HFFc6 (cell line): ENCODE data around the gene MYOZ1. TPM values are rescaled to one million over a fixed set of nuclear protein-coding genes. Genes with fewer than 3 reads are reported as not detected.

Experiments used
- DNase-seq: peaks from one replicate; pipeline ENCODE4 v3.0.0-alpha.2; 2018
- H3K27ac Mint-ChIP-seq: 2 replicates; pipeline ENCODE4 v1.8.0; 2020; ENCODE audit warnings: mild to moderate bottlenecking, mixed read lengths
- H3K27me3 Mint-ChIP-seq: 2 replicates; pipeline ENCODE4 v1.8.0; 2021; ENCODE audit warnings: mild to moderate bottlenecking, moderate library complexity, mixed read lengths; ENCODE audit not compliant: insufficient read depth
- H3K36me3 Mint-ChIP-seq: 2 replicates; pipeline ENCODE4 v1.8.0; 2021; ENCODE audit warnings: low read depth, mixed read lengths
- H3K4me1 Mint-ChIP-seq: 2 replicates; pipeline ENCODE4 v1.8.0; 2020; ENCODE audit warnings: low read depth, mixed read lengths
- H3K4me3 Mint-ChIP-seq: 2 replicates; pipeline ENCODE4 v1.8.0; 2020; ENCODE audit warnings: mild to moderate bottlenecking, moderate library complexity, mixed read lengths
- H3K9me3 Mint-ChIP-seq: 2 replicates; pipeline ENCODE4 v1.8.0; 2020; ENCODE audit warnings: mild to moderate bottlenecking, mixed read lengths
- total RNA-seq, 6 experiments: library from RNA; stranded (reverse); fragmentation: NEBNext Ultra II Directional; extraction: Animal tissue kit (Norgen Biotek cat#: 25700); gene quantifications; 2 replicates in 1 of 6; 3 replicates in 5 of 6; pipeline ENCODE4 v1.2.3, GENCODE V29; 2021
- TF ChIP-seq, protein P1 (sequence below): fragments of 200-600 bp; sonication (generic); IDR thresholded peaks from 2 replicates; pipeline ENCODE4 v1.5.0; 2021; ENCODE audit warnings: antibody characterized with exemption, mild to moderate bottlenecking

The MYOZ1 gene
- total RNA-seq, 6 experiments from 2014 or later: 0.41 to 2.5 (median 0.90) TPM

DNA sequence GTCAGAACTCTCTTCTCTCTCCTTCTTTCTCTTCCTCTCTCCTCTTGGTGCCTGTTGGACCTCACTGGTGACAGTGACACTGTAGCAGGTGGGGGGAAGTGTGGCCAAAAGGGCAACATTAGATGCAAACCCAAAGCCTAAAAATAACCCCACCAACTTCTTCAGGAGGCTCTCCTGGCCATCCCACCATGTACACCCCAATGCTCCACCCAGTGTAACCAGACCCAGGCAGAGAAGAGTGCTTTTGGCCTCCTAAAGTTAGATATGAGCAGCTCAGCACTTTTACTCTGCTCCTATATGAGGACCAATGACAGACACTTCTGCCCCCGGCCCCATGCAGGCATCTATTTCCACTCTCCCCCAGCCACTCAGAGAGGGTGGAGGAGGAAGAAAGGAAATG, 5.5 kb downstream of the MYOZ1 start:
- H3K36me3 Mint-ChIP-seq: no peaks in the 10 kb centered on the region

DNA sequence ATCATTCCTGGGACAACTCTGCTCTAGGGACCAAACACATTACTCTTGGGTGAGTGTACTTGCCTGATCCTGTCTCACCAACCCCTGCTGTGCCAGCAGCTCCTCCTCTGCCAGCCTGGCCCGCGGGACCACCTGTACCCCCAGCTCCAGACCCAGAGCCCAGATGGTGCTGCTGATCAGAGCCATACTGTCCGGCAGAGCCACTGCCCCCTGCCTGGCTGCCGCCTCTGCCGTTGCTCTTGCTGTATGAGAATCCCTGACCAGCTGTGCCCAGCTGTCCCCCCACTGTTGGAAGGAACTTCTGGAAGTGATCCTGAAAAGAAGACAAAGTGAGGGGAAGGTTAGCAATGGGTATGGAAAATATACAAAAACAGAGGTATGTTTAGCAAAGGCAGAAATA, 6.9 kb downstream of the MYOZ1 start:
- no peak for DNase-seq
- Mint-ChIP-seq H3K27me3 (peaks cover 4% of the 10 kb centered on the region), H3K4me3 (no peak overlapping the region), H3K36me3 (no peaks in the 10 kb centered on the region), H3K9me3 (no peaks in the 10 kb centered on the region), H3K27ac (no peak overlapping the region), H3K4me1 (no peaks in the 10 kb centered on the region)
- TF ChIP-seq, protein P1, sequence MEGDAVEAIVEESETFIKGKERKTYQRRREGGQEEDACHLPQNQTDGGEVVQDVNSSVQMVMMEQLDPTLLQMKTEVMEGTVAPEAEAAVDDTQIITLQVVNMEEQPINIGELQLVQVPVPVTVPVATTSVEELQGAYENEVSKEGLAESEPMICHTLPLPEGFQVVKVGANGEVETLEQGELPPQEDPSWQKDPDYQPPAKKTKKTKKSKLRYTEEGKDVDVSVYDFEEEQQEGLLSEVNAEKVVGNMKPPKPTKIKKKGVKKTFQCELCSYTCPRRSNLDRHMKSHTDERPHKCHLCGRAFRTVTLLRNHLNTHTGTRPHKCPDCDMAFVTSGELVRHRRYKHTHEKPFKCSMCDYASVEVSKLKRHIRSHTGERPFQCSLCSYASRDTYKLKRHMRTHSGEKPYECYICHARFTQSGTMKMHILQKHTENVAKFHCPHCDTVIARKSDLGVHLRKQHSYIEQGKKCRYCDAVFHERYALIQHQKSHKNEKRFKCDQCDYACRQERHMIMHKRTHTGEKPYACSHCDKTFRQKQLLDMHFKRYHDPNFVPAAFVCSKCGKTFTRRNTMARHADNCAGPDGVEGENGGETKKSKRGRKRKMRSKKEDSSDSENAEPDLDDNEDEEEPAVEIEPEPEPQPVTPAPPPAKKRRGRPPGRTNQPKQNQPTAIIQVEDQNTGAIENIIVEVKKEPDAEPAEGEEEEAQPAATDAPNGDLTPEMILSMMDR: no peak

More for the DNA sequence above, 5.5 kb downstream of the MYOZ1 start:
- H3K9me3 Mint-ChIP-seq: no peaks in the 10 kb centered on the region
- no peak overlapping the region for H3K4me3 Mint-ChIP-seq
- no peak overlapping the region for H3K27ac Mint-ChIP-seq
- DNase-seq: no peak
- H3K27me3 Mint-ChIP-seq: peaks cover 4% of the 10 kb centered on the region
- TF ChIP-seq, protein P1: no peak
- H3K4me1 Mint-ChIP-seq: no peaks in the 10 kb centered on the region

DNA sequence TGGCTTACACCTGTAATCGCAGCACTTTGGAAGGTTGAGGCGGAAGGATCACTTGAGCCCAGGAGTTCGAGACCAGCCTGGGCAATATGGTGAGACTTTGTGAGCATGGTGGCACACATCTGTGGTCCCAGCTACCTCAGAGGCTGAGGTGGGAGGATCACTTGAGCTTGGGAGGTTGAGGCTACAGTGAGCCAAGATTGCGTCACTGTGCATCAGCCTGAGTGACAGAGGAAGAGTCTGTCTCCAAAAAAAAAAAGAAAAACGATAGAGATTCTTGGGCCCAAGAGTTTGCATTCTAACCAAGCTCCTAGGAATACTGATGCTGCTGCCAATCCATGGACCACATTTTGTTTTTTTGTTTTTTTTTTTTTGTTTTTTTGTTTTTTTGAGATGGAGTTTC, 12.1 kb downstream of the MYOZ1 start:
- no peak overlapping the region for H3K4me3 Mint-ChIP-seq
- no peak for DNase-seq
- H3K36me3 Mint-ChIP-seq: peaks cover 8% of the 10 kb centered on the region
- no peaks in the 10 kb centered on the region for H3K9me3 Mint-ChIP-seq
- TF ChIP-seq, protein P1: no peak
- H3K27ac Mint-ChIP-seq: no peak overlapping the region
- peaks cover 15% of the 10 kb centered on the region for H3K4me1 Mint-ChIP-seq
- peaks cover 4% of the 10 kb centered on the region for H3K27me3 Mint-ChIP-seq

DNA sequence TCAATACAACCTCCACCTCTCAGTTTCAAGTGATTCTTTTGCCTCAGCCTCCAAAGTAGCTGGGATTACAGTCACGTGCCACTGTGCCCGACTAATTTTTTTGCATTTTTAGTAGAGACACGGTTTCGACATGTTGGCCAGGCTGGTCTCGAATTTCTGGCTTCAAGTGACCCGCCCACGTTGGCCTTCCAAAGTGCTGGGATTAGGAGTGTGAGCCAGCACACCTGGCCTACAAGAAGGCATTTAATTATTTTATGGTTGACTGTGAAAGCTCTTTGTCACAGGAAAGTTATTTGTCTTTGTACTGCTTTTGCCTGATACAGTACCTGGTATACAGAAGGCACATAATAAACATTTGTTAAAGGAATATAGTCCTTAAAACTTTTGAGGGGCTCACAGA, 12.9 kb downstream of the MYOZ1 start:
- no peak for DNase-seq
- Mint-ChIP-seq H3K4me3 (no peak overlapping the region), H3K9me3 (no peaks in the 10 kb centered on the region), H3K27ac (no peak overlapping the region), H3K27me3 (peaks cover 4% of the 10 kb centered on the region), H3K36me3 (peaks cover 8% of the 10 kb centered on the region), H3K4me1 (peaks cover 15% of the 10 kb centered on the region)
- TF ChIP-seq, protein P1: no peak

DNA sequence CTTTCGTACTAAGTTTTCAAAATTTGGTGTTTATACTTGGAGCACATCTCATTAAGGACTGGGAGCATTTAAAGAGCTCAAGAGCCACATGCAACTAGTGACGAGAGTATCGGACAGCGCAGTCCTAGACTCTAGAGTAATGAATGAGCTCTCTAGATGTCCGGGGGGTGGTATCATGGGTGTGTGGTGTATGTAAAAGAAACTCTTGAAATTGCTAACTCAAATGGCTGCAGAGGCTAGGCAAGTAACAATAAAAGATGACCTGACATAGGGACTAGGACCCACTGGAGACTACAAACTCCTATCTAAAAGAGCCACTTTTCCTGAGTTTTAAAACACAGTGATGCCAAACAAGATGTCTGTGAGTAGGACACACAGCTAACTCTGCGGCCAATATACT, 14.0 kb downstream of the MYOZ1 start:
- TF ChIP-seq, protein P1: no peak
- H3K27me3 Mint-ChIP-seq: peaks cover 1% of the 10 kb centered on the region
- peaks cover 8% of the 10 kb centered on the region for H3K36me3 Mint-ChIP-seq
- H3K4me3 Mint-ChIP-seq: peak overlapping the region; percentile 51
- H3K27ac Mint-ChIP-seq: peak overlapping the region; percentile 36; the same call in 1 of the 2 replicates
- no peak for DNase-seq
- H3K4me1 Mint-ChIP-seq: peaks cover 15% of the 10 kb centered on the region
- no peaks in the 10 kb centered on the region for H3K9me3 Mint-ChIP-seq
